GM12891 (cell line): ENCODE measurements around the gene APPL2.

Experiments used
- POLR2A ChIP-seq: IDR thresholded peaks from 2 replicates; pipeline ENCODE4 v1.6.1; 2011; ENCODE audit warnings: low read depth, low read length, control low read depth
- POLR2AphosphoS5 ChIP-seq: IDR thresholded peaks from 2 replicates; pipeline ENCODE4 v1.6.1; 2011; ENCODE audit warnings: low read depth, low read length, control low read depth
- SPI1 ChIP-seq: IDR thresholded peaks from 2 replicates; pipeline ENCODE4 v1.6.1; 2011; ENCODE audit warnings: low read depth, low read length, control low read depth

GRCh38 chr12:105223884-105224283, 12.1 kb downstream of the APPL2 start:
- TF ChIP-seq POLR2A (no peak), POLR2AphosphoS5 (no peak), SPI1 (no peak)
